Activated CD4-positive, alpha-beta T cell treated with anti-CD3 and anti-CD28 coated beads, Interleukin-2, Interleukin-6, amounts not matched to agents 100 ng/mL and 50 ng/mL, durations not matched to agents 16 hours and 8 hours (primary cell): ENCODE measurements around the gene TXNRD1.
"Not testable (repeated sequence)": the region's sequence is repeated elsewhere in the genome, so short reads cannot be mapped to it uniquely, and the experiment has no call there.

ENCODE experiments used
- DNase-seq: peaks from one replicate; pipeline ENCODE4 v3.0.0-alpha.2; 2020

TXNRD1 gene

DNA sequence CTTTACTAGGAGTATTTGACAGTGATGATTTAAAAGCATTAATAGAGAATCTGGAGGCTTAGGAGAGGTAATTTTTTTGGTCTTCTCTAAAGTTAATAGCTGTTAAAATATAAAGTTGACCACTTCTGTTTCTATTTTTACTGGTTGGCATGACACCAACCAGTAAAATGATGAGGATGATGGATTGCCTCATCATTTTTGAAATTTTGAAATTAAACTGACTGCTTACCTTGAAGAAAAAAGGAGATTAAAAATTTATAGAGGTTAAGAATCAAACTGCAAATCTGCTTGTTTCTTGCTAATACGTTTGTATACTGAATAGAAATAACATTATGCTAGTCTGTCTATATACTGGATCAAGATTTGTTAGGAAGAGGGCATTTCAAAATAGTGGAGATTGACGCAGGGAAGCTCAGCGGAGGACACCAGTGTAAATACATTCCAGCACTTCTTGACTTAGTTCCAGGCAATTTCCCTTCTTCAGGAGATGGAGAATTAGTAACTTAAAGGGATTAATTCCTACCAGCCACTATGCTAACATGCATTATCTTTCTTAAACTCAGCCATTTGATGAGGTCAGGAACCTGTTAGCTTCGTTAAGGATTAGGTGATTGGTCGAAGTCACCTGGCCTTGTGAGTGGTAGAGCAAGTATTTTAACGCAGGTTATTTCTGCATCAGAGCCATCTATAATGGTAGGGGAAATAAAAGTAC is 91.5 kb downstream of the TXNRD1 start:
- DNase-seq = no peak

GRCh38 chr12:104307655-104308000 is 92.0 kb downstream of the TXNRD1 start:
- DNase-seq = no peak

GRCh38 chr12:104309446-104309993 is 93.9 kb downstream of the TXNRD1 start:
- no peak for DNase-seq

- no peak for DNase-seq
These were observed 95.4 kb downstream of the TXNRD1 start for GRCh38 chr12:104310751-104311633.

- no peak for DNase-seq
These were observed 96.6 kb downstream of the TXNRD1 start for GRCh38 chr12:104312202-104312601.

GRCh38 chr12:104312654-104313053 is 97.1 kb downstream of the TXNRD1 start:
- DNase-seq = no peak

DNA sequence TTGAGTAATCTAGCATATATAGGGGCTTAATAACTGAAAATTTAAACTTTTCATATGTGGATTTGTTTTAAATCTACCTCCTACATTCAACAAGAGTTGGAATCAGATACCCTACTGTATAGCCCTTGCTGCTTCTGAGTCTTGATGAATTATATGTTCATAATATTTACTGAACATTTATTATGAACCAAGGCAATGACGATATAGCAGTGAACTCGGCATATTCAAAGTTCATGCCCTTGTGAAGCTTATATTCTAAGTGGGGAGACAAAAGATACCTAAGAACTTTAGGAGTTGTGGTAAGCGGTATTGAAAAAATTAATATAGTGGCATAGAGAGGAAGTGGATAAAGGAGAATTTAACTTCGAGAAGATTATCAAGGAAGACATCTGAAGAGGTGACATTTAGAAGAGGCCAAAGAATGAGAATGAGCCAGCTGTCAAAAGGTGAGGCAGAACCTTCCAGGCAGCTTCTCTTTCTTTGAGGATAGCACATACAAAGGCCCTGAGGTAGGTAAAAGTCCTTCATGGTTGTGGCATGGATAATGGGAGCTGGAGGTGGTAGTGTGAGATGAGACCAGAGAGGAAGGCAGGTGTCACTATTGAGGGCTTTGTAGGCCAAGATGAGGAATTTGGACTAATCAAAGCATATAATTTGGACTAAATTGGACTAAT is 98.1 kb downstream of the TXNRD1 start:
- DNase-seq = no peak

DNA sequence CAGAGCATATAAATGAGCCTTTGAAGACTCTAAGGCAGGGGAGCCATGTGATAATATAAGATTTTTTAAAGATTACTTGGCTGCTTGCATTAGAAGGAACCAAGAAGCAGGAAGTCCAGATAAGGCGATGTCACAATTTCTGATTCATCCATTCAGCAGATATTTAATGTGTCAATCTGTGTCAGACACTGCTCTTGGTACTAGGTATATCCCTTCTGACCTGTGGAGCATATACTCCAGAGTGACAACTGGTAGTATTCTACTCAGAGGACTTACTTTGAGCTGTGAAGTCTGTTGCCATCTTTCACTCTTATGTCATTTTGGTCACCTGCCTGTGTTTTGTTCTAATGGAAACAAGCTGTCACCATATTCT is 98.6 kb downstream of the TXNRD1 start:
- DNase-seq = no peak

DNA sequence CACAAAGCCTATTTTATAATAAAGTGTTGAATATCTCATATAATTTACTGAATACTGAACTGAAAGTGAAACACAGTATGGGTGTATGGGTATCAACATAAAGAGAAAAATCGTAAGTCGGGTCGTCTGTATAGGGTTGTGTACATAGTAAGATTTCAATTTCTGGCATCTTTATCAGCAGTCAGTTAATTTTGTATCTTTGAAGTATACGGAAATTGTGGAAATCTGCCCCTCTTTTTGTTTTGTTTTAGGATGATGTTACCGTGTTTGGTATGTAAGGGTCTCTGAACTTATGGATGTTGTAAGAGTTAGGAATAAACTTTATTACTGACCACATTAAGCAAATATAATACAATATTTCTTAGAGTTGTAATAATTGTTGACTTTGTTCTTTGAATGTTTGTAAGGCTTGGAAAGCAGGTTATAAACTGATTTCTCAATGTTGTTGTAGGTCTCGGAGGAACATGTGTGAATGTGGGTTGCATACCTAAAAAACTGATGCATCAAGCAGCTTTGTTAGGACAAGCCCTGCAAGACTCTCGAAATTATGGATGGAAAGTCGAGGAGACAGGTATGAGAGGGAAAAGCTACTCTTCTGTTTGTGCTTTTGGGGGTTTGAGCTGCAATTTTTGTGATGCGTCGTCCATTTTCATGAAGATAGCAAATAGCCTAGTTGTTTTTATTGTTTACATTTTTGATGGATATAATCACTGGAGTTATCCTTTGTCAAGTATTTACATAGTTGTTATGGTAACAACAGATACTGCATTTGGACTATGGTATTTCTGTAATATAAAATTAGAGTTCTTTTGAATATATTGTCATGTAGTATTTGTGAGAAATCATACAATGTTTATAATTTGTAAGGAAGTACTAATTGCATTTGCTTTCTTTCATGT is 100.0 kb downstream of the TXNRD1 start:
- no peak for DNase-seq

DNA sequence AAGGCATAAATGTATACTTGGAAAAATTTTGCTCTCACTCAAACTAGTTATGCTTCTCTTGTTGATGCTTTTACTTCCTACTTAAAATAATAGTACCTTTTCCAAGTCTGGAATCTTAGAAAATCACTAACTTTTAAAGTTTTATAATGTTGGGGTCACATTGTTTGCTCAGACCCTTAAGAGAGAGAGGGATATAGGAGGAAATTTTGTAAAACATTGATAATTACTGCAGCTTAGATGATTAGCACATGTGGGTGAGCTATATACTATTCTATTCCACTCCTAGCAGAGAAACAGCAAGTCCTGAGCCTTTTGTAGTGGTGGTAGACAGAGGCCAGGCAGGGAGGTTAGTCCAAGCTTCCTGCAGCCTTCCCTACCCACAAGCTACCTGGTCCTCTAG is 101.4 kb downstream of the TXNRD1 start:
- DNase-seq = no peak

- no peak for DNase-seq
These were observed 102.1 kb downstream of the TXNRD1 start for GRCh38 chr12:104317538-104318210.

DNA sequence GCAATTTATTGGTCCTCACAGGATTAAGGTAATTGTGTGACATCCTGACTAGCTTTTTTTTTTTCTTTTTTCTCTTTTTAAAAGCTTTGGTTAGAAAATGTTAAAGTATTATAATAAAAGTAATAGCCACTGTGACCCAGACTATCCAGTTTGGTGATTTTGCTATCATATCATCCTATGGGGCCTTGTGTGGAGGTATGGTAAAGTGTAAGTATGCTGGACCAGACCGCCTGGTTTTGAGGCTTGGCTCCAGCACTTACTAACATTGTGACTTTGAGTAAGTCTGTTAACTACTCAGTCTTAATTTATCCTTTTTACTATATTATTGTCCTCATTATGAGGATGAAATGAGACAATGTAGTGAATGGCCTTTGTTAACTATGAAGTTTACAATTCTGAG is 103.4 kb downstream of the TXNRD1 start:
- no peak for DNase-seq

DNA sequence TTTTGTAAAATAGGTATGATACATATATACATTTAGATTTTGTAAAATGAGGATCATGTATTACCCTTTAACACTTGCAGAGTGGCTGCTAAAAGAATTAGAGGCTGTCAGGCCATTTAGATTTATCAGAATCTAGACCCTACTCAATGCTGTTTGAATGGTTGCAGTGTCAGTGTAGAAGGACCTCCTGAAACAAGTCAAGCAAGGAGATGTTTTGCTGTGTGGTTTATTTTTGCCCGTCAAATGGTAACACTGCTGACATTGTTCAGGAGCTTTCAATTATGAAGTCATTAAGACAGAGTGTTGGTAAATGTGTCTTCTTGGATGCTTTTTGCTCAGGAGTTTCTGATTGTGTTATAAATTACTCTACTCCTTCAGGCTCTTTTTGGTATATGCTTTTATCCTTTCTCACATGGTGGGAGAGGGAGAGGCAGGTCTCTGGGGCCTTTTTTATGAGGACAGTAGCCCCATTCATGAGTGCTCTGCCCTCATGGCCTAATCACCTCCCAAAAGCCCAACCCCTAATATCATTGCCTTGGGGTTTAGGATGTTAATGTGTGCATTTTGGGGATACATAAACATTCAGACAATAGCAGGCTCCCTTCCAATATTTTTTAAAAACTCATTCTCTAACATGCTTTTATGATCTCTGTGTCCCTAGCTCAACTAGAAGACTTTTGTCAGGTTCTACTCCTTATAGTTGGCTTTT is 104.5 kb downstream of the TXNRD1 start:
- DNase-seq = no peak

- DNase-seq = no peak
These were observed 105.0 kb downstream of the TXNRD1 start for GRCh38 chr12:104320627-104321024.

- DNase-seq = no peak
These were observed 106.4 kb downstream of the TXNRD1 start for GRCh38 chr12:104321949-104322348.

DNA sequence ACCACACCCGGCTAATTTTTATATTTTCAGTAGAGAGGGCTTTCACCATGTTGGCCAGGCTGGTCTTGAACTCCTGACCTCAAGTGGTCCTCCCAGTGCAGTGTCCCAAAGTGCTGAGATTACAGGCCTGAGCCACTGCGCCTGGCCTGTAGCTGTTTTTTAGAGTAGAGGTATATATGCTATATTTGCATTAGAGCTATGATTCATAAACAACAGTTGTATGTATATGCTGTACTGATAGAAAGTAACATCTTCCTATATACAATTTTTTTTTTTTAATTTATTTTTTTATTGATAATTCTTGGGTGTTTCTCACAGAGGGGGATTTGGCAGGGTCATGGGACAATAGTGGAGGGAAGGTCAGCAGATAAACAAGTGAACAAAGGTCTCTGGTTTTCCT is 107.0 kb downstream of the TXNRD1 start:
- DNase-seq = not testable (repeated sequence)

DNA sequence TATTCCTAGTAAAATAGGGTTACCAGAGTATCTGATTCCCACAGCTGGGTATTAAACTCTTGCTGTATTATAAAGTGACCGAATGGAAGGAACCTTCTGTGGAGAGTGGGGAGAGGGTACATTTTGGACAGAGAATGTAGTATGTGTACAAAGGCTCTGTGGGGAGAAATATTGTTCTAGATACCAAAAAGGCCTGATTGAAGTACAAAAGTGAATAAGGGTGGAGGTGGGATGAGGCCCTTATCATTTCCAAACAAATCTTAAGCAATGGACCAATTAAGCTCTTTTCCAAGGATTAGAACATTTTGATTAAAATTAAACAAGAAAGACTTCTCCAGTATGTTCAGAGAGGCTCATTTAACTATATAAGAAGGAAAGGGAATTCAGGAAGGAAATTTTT is 108.3 kb downstream of the TXNRD1 start:
- no peak for DNase-seq

- not testable (repeated sequence) for DNase-seq
These were observed 112.7 kb downstream of the TXNRD1 start for GRCh38 chr12:104328278-104328677.

DNA sequence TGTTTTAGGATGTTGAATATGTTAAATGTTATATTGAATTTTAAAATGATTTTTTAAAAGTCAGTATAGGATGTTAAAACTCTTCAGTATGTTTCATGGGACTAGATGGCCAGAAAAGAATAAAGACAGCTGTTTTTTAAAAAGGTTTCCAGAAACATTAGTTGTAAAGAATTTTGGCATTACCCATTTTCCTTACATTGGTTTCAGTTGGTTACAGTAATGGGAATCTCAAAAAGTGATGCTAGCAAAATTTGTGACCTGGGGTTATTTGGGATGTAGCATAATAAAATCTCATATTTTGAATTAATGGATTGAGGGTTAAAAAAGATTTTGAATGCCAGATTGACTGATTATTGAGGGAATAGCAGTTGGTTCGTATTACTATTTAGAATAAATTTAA is 113.2 kb downstream of the TXNRD1 start:
- no peak for DNase-seq

DNA sequence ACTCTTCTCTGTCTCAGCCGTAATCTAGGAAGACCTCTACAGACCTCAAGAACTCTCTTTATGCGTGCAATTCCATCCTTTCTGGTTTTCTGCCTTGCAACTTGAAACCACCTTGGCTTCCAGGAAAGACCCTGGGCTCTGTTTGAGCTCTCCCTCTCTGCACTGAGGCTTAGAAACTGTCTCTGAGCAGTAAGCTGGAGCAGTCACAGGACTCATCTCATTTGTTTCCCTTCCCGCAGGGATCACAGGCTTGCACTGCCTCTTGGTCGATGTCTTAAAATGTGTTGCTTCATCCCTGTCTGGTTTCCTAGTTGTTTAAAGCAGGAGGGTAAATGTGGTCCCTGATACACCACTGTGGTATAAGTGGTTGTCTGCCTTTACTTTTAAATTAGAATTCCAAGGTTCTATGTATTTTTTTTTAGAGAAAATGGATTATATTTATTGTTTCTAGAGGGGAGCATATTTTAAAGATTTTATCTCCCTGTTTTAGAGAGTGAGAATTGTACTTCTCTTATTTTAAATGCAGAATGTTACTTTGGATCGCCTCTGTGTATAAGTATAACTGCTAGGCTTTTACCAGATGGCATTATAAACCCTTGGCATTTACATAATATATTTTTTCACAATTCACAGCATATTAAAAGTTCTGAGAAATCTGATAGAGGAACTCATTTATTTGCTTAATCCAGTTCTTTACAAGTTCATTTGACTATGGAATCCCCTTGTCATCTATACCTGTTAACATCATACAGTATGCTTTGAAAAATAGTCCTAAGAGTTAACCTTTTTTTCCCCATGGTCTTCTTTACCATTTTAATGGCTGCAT is 114.3 kb downstream of the TXNRD1 start:
- DNase-seq = no peak
